GM19452 (cell line): Measurements from ENCODE around the gene ZPLD1.

Experiments used
- ATAC-seq: cut with Tn5 transposase; IDR thresholded peaks from one replicate; pipeline ENCODE4 v1.9.1; 2021; ENCODE audit not compliant: unreplicated experiment

Gene ZPLD1

DNA sequence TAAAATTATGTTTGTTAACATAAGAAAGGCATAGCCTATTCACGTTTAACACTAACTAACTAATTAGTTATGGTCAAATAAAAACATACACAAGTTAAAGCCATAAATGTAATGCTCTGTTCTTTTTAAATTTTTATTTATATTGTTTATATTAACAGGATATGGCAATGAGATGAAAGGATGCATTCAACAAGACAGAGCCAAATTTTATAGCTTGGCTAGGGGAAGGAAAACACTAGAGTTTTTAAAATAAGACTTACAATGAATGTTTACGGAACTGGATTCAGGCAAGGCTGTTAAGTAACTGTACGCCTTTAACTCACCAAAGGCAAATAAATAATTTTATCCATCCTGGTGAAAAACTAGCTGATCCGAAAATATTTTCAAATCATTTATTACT, 86.4 kb downstream of the ZPLD1 start:
- ATAC-seq, result no peak

- peak; percentile 69 for ATAC-seq
These were observed 90.8 kb downstream of the ZPLD1 start for GRCh38 chr3:102525624-102526023.

DNA sequence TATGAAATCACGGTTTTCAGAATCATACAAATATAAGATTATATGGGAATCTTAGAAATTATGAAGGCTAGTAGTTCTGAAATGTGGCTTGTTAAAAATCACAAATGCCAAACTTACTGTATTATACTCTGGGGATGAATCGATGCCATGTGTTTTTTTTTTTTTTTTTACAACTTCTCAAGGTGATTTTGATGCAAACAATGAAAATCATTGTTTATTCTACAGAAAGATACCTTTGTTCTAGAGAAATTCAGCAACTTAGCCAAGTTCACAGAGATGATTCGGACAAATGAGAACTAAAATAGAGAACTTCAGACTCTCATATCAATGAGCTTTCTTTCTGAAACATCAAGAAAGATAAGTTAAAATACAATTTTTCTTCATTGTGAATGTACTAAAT, 92.0 kb downstream of the ZPLD1 start:
- no peak for ATAC-seq

DNA sequence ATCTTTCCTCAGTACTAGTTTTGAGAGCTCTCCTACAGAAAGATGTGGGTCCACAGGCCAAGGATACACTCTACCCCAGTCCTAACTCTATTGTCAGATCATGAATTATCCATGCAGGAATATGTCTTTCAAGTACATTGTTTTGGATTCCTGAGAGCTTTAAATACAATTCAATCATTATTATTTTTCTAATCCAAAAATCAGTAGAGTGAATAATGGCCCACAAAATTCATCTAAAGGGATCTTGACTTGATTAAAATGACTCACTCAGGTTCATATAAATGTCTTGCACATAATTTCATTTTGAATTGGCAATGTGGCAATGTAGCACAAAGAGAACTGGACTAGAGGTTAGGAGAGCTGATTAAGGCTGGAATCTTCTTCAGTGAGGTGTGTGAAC, 93.9 kb downstream of the ZPLD1 start:
- ATAC-seq, result no peak
